ENCODE measurements around the gene MMP23B.

MMP23B gene

GRCh38 chr1:1623181-1623630, 8.8 kb upstream of the MMP23B start:
- H3K36me3 ChIP-seq (ENCODE audit: insufficient read depth, low read length): peaks cover 4% of the 10 kb centered on the region
- H3K9ac ChIP-seq (ENCODE audit: low read depth, low read length): no peak overlapping the region
- no peaks in the 10 kb centered on the region for H3K27me3 ChIP-seq (ENCODE audit: control insufficient read depth, insufficient read depth, low read length)
- H3K4me2 ChIP-seq (ENCODE audit: low read length): no peak overlapping the region
- no peak overlapping the region for H3K4me3 ChIP-seq (ENCODE audit: low read length)
- H3K4me1 ChIP-seq (ENCODE audit: control insufficient read depth, insufficient read depth, low read length): peaks cover 5% of the 10 kb centered on the region
- no peaks in the 10 kb centered on the region for H3K9me3 ChIP-seq (replicated peaks; ENCODE audit: low read length)

GRCh38 chr1:1623631-1624442, 8.1 kb upstream of the MMP23B start:
- Histone ChIP-seq H3K9ac (ENCODE audit: low read depth, low read length) (no peak overlapping the region), H3K9me3 (replicated peaks; ENCODE audit: low read length) (no peaks in the 10 kb centered on the region)

DNA sequence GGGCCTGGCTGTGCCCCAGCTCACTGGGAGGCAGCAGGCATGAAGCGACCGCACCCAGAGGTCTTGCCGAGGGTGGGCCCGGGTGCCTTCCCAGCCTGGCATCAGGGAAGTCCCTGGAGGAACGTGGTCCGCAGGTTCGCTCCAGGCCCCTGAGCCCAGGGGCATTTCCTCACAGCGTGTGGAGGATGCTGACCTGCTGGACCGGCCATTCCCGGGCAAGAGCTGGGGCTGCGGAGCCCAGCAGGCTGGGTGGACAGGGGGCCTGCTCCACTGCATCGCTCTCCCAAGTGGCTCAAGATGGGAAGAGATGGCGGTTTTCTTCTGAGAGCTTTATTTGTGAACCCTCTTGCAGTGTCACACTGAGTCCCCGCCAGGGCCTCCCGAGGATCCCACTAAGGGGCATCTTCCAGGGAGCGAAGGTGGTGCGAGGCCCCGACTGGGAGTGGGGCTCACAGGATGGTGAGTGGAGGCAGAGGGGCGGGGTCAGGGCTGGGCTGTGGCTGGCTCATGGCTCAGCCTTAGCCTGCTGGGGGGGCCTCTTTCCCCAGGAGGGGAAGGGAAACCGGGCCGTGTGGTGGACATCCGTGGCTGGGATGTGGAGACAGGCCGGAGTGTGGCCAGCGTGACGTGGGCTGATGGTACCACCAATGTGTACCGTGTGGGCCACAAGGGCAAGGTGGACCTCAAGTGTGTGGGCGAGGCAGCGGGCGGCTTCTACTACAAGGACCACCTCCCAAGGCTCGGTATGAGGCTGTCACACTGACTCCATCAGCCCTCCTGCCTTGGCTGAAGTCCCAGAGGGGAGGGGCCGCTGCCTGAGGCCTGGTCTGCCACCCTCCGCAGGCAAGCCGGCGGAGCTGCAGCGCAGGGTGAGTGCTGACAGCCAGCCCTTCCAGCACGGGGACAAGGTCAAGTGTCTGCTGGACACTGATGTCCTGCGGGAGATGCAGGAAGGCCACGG, 7.2 kb upstream of the MMP23B start:
- Histone ChIP-seq H3K4me1 (ENCODE audit: control insufficient read depth, insufficient read depth, low read length) (peaks cover 5% of the 10 kb centered on the region), H3K4me3 (ENCODE audit: low read length) (no peak overlapping the region), H3K4me2 (ENCODE audit: low read length) (no peak overlapping the region), H3K36me3 (ENCODE audit: insufficient read depth, low read length) (no peaks in the 10 kb centered on the region), H3K27me3 (ENCODE audit: control insufficient read depth, insufficient read depth, low read length) (no peaks in the 10 kb centered on the region), H3K9me3 (replicated peaks; ENCODE audit: low read length) (no peaks in the 10 kb centered on the region), H3K9ac (ENCODE audit: low read depth, low read length) (no peak overlapping the region)

More at GRCh38 chr1:1623631-1624442, 8.1 kb upstream of the MMP23B start:
- no peak overlapping the region for H3K4me3 ChIP-seq (ENCODE audit: low read length)
- no peak overlapping the region for H3K4me2 ChIP-seq (ENCODE audit: low read length)
- H3K4me1 ChIP-seq (ENCODE audit: control insufficient read depth, insufficient read depth, low read length): peaks cover 5% of the 10 kb centered on the region
- H3K27me3 ChIP-seq (ENCODE audit: control insufficient read depth, insufficient read depth, low read length): no peaks in the 10 kb centered on the region
- H3K36me3 ChIP-seq (ENCODE audit: insufficient read depth, low read length): no peaks in the 10 kb centered on the region

GRCh38 chr1:1625404-1625775, 6.6 kb upstream of the MMP23B start:
- Histone ChIP-seq H3K27me3 (ENCODE audit: control insufficient read depth, insufficient read depth, low read length) (no peaks in the 10 kb centered on the region), H3K9me3 (replicated peaks; ENCODE audit: low read length) (no peaks in the 10 kb centered on the region), H3K4me3 (ENCODE audit: low read length) (no peak overlapping the region), H3K4me1 (ENCODE audit: control insufficient read depth, insufficient read depth, low read length) (peaks cover 5% of the 10 kb centered on the region), H3K36me3 (ENCODE audit: insufficient read depth, low read length) (no peaks in the 10 kb centered on the region), H3K9ac (ENCODE audit: low read depth, low read length) (no peak overlapping the region), H3K4me2 (ENCODE audit: low read length) (no peak overlapping the region)

DNA sequence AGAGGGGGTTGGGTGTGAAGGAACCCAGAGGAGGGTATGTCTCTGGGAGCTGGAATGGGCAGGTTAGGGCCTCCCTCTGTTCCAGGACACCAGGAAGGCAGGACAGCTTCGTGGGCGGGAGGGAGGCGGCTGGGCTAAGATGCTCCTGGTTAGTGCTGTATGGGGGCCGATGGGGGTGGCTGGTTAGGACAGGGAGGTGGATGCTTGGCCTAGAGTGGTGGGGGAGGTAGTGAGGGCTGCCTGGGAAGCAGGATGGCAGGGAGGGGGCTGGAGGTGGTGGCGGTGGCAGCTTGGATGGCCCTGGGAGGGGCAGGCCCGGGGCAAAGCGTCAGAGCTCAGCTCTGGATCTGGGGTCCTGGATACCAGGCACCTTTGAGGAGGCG, 6.2 kb upstream of the MMP23B start:
- Histone ChIP-seq H3K4me3 (ENCODE audit: low read length) (no peak overlapping the region), H3K36me3 (ENCODE audit: insufficient read depth, low read length) (no peaks in the 10 kb centered on the region), H3K4me2 (ENCODE audit: low read length) (no peak overlapping the region), H3K4me1 (ENCODE audit: control insufficient read depth, insufficient read depth, low read length) (peaks cover 5% of the 10 kb centered on the region), H3K9ac (ENCODE audit: low read depth, low read length) (no peak overlapping the region), H3K27me3 (ENCODE audit: control insufficient read depth, insufficient read depth, low read length) (no peaks in the 10 kb centered on the region), H3K9me3 (replicated peaks; ENCODE audit: low read length) (no peaks in the 10 kb centered on the region)

GRCh38 chr1:1626207-1627141, 5.5 kb upstream of the MMP23B start:
- Histone ChIP-seq H3K36me3 (ENCODE audit: insufficient read depth, low read length) (no peaks in the 10 kb centered on the region), H3K27me3 (ENCODE audit: control insufficient read depth, insufficient read depth, low read length) (no peaks in the 10 kb centered on the region), H3K4me2 (ENCODE audit: low read length) (no peak overlapping the region), H3K4me1 (ENCODE audit: control insufficient read depth, insufficient read depth, low read length) (peaks cover 5% of the 10 kb centered on the region), H3K9me3 (replicated peaks; ENCODE audit: low read length) (no peaks in the 10 kb centered on the region), H3K9ac (ENCODE audit: low read depth, low read length) (no peak overlapping the region), H3K4me3 (ENCODE audit: low read length) (no peak overlapping the region)

DNA sequence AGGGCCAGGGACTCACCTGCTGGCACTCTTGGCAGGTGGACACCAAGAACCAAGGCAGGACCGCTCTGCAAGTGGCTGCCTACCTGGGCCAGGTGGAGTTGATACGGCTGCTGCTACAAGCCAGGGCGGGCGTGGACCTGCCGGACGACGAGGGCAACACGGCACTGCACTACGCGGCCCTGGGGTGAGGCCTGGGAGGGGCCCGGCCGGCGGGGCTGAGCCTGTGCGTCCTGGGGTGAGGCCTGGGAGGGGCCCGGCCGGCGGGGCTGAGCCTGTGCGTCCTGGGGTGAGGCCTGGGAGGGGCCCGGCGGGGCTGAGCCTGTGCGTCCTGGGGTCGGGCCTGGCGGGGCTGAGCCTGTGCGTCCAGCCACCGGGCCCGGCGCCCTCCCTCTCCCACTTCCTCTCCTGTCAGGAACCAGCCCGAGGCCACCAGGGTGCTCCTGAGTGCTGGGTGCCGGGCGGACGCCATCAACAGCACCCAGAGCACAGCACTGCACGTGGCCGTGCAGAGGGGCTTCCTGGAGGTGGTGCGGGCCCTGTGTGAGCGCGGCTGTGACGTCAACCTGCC, 4.6 kb upstream of the MMP23B start:
- Histone ChIP-seq H3K4me1 (ENCODE audit: control insufficient read depth, insufficient read depth, low read length) (peaks cover 2% of the 10 kb centered on the region), H3K9ac (ENCODE audit: low read depth, low read length) (no peak overlapping the region), H3K27me3 (ENCODE audit: control insufficient read depth, insufficient read depth, low read length) (peaks cover 3% of the 10 kb centered on the region), H3K36me3 (ENCODE audit: insufficient read depth, low read length) (no peaks in the 10 kb centered on the region), H3K4me3 (ENCODE audit: low read length) (no peak overlapping the region), H3K4me2 (ENCODE audit: low read length) (no peak overlapping the region), H3K9me3 (replicated peaks; ENCODE audit: low read length) (no peaks in the 10 kb centered on the region)

- H3K4me3 ChIP-seq (ENCODE audit: low read length): no peak overlapping the region
- H3K9me3 ChIP-seq (replicated peaks; ENCODE audit: low read length): no peaks in the 10 kb centered on the region
- no peaks in the 10 kb centered on the region for H3K4me1 ChIP-seq (ENCODE audit: control insufficient read depth, insufficient read depth, low read length)
- no peak overlapping the region for H3K9ac ChIP-seq (ENCODE audit: low read depth, low read length)
- H3K27me3 ChIP-seq (ENCODE audit: control insufficient read depth, insufficient read depth, low read length): peaks cover 3% of the 10 kb centered on the region
- H3K4me2 ChIP-seq (ENCODE audit: low read length): no peak overlapping the region
- H3K36me3 ChIP-seq (ENCODE audit: insufficient read depth, low read length): no peaks in the 10 kb centered on the region
Measured at GRCh38 chr1:1627829-1628753, 3.9 kb upstream of the MMP23B start.

DNA sequence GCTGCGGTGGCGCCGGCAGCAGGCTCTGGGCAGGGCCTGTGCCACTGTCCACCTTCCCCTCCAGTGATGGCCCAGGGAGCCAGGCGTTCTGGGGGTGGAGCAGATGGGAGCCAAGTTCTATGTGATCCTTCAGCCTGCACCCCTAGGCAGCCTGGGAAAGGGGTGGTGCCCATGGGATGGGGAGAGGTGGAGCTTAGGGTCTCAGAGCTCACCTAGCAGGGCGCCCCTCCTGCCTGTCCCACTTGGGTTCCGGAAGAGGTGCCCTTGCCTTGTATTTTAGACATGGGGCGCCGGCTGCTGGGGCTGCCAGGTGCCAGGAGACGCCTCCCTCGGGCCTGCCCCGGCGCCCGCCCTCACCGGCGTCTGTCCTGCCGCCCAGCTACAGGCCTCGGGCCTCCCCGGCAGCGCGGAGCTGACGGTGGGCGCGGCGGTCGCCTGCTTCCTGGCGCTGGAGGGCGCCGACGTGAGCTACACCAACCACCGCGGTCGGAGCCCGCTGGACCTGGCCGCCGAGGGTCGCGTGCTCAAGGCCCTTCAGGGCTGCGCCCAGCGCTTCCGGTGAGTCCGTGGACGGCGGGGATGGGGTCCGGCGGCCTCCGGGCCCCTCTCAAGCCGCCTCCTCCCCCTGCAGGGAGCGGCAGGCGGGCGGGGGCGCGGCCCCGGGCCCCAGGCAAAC, 3.1 kb upstream of the MMP23B start:
- Histone ChIP-seq H3K9me3 (replicated peaks; ENCODE audit: low read length) (no peaks in the 10 kb centered on the region), H3K36me3 (ENCODE audit: insufficient read depth, low read length) (no peaks in the 10 kb centered on the region), H3K4me3 (ENCODE audit: low read length) (no peak overlapping the region), H3K4me2 (ENCODE audit: low read length) (no peak overlapping the region), H3K4me1 (ENCODE audit: control insufficient read depth, insufficient read depth, low read length) (no peaks in the 10 kb centered on the region), H3K27me3 (ENCODE audit: control insufficient read depth, insufficient read depth, low read length) (peaks cover 3% of the 10 kb centered on the region), H3K9ac (ENCODE audit: low read depth, low read length) (no peak overlapping the region)

Measured in skeletal muscle satellite cell (primary cell).